Pancreas (tissue), 10 donors: ENCODE results near the gene TUBD1. TPM values are rescaled to one million over a fixed set of nuclear protein-coding genes. Genes with fewer than 3 reads are reported as not detected.

ENCODE experiments used
- ATAC-seq, 4 donors: fragments of 200-7000 bp; cut with Tn5 transposase; one replicate each; pipeline versions ENCODE4 v1.8.0 to v1.9.1; 2020; ENCODE audit warnings: mild to moderate bottlenecking in 4 of 4, moderate library complexity in 4 of 4
- DNase-seq, 6 donors: peaks; one replicate each; pipeline ENCODE4 v3.0.0-alpha.2; 2020
- FAIRE-seq: peaks from 2 replicates; lab custom pipeline; 2012; peaks lifted over from hg19 to GRCh38; lab: Jason Lieb, UNC
- H3K27ac ChIP-seq, 4 donors: fragments of 200-600 bp; sonication (generic); 1 replicate in 3 of 4; 2 replicates in 1 of 4; pipeline versions ENCODE4 v1.5.0 to v1.8.0; 2020
- H3K27me3 ChIP-seq, 4 donors: fragments of 200-600 bp; one replicate each; pipeline ENCODE4 v1.8.0; 2021
- H3K36me3 ChIP-seq, 3 donors: fragments of 200-600 bp; sonication (generic) in 1 of 3; one replicate each; pipeline versions ENCODE4 v1.5.0 to v1.8.0; 2020 to 2021
- H3K4me1 ChIP-seq, 3 donors: fragments of 200-600 bp; one replicate each; pipeline ENCODE4 v1.8.0; 2021
- H3K4me3 ChIP-seq, 4 donors: fragments of 200-600 bp; sonication (generic) in 2 of 4; one replicate each; pipeline versions ENCODE4 v1.5.0 to v1.8.0; 2020 to 2021
- H3K9me3 ChIP-seq, 4 donors: fragments of 200-600 bp; one replicate each; pipeline ENCODE4 v1.8.0; 2021
- WGBS, 2 donors: extraction: QIAGEN DNeasy Blood & Tissue Kit; methylation state at CpG; one replicate each; pipeline ENCODE4 v1.1.7; 2013; 5-methylcytosine and 5-hydroxymethylcytosine counted together
- intact Hi-C, 3 donors: fragments of 100-400 bp; cut with DNase I; formaldehyde crosslinking; loops; one replicate each; pipeline versions ENCODE4 v1.11.1 to v1.14.2; 2022
- polyA plus RNA-seq, 2 donors: library from polyadenylated mRNA; stranded (reverse); fragments of 200-250 nt; gene quantifications; one replicate each; pipeline ENCODE4 v1.2.3, GENCODE V29; 2013
- total RNA-seq, 6 donors: library from RNA; stranded (reverse); fragmentation: NEBNext Ultra II Directional in 4 of 6; extraction: Animal tissue kit (Norgen Biotek cat#: 25700) in 4 of 6; gene quantifications; one replicate each; pipeline versions ENCODE4 v1.2.1 to v1.2.4, GENCODE V29; 2021 to 2023
- TF ChIP-seq, protein P1 (sequence below), 4 donors: fragments of 200-600 bp; sonication (generic) in 3 of 4; IDR thresholded peaks; one replicate each; pipeline versions ENCODE4 v1.5.0 to v1.8.0; 2021; ENCODE audit warnings: antibody characterized with exemption in 4 of 4
- donor health status: healthy with polysubstance abuse.
- donor health status: DM: no; HTN: no; CAD: no; lungs with moderate emphysema.
- donor health status: DM: no; HTN: no; CAD: no.
- donor health status: control.
- donor health status: control.
- donor health status: Bipolar disorder and iron deficiency.
- donor health status: DM: yes; HTN: yes; CAD: no.
- donor health status: DM: no; HTN: no; CAD: no.
- donor health status: DM: no; HTN: no; CAD: no.
- donor health status: DM: yes; HTN: yes; CAD: no.

The TUBD1 gene
- total and polyA plus RNA-seq, 8 donors: 3.4 to 8.5 (median 6.6) TPM

- FAIRE-seq (no peak), DNase-seq (no peak), ATAC-seq (peak in 3 of 4 donors; percentile 17 to 38 (median 22))
- WGBS, 2 donors: 69 to 71% methylated on average over 5 of the region's 5 CpGs
- Histone ChIP-seq H3K4me3 (peak overlapping the region in 1 of 4 donors; percentile 26), H3K36me3 (no peaks in the 10 kb centered on the region), H3K27me3 (no peaks in the 10 kb centered on the region), H3K9me3 (no peaks in the 10 kb centered on the region), H3K4me1 (peaks cover 14 to 48% (median 34%) of the 10 kb centered on the region in 3 donors), H3K27ac (peak overlapping the region; percentile 66 to 83 (median 78))
- intact Hi-C loops: no loop called here
- TF ChIP-seq, protein P1, sequence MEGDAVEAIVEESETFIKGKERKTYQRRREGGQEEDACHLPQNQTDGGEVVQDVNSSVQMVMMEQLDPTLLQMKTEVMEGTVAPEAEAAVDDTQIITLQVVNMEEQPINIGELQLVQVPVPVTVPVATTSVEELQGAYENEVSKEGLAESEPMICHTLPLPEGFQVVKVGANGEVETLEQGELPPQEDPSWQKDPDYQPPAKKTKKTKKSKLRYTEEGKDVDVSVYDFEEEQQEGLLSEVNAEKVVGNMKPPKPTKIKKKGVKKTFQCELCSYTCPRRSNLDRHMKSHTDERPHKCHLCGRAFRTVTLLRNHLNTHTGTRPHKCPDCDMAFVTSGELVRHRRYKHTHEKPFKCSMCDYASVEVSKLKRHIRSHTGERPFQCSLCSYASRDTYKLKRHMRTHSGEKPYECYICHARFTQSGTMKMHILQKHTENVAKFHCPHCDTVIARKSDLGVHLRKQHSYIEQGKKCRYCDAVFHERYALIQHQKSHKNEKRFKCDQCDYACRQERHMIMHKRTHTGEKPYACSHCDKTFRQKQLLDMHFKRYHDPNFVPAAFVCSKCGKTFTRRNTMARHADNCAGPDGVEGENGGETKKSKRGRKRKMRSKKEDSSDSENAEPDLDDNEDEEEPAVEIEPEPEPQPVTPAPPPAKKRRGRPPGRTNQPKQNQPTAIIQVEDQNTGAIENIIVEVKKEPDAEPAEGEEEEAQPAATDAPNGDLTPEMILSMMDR (IDR thresholded peaks at IDR 0.05): no peak
Measured at GRCh38 chr17:59827721-59828477, 64.8 kb downstream of the TUBD1 start.

- DNase-seq: no peak
- Histone ChIP-seq H3K4me1 (peaks cover 14 to 47% (median 33%) of the 10 kb centered on the region in 3 donors), H3K27me3 (no peaks in the 10 kb centered on the region), H3K36me3 (no peaks in the 10 kb centered on the region), H3K9me3 (no peaks in the 10 kb centered on the region), H3K4me3 (no peak overlapping the region), H3K27ac (peak overlapping the region in 3 of 4 donors; percentile 24 to 83 (median 82))
- ATAC-seq: no peak
- 89 to 94% methylated on average over 4 of the region's 4 CpGs for WGBS, 2 donors
- TF ChIP-seq, protein P1 (IDR thresholded peaks at IDR 0.05): no peak
- intact Hi-C loops: no loop called here
- FAIRE-seq: no peak
Measured at GRCh38 chr17:59826706-59827453, 65.9 kb downstream of the TUBD1 start.

GRCh38 chr17:59825533-59826322 lies 67.0 kb downstream of the TUBD1 start:
- H3K9me3 ChIP-seq: no peaks in the 10 kb centered on the region
- DNase-seq: no peak
- peaks cover 14 to 39% (median 28%) of the 10 kb centered on the region in 3 donors for H3K4me1 ChIP-seq
- TF ChIP-seq, protein P1 (IDR thresholded peaks at IDR 0.05): no peak
- no peaks in the 10 kb centered on the region for H3K27me3 ChIP-seq
- peak overlapping the region in 2 of 4 donors; percentile 9 to 82 for H3K27ac ChIP-seq
- WGBS, 2 donors: 86% methylated on average over 5 of the region's 5 CpGs
- H3K4me3 ChIP-seq: no peak overlapping the region
- intact Hi-C loops: no loop called here
- no peak for FAIRE-seq
- no peaks in the 10 kb centered on the region for H3K36me3 ChIP-seq
- no peak for ATAC-seq

GRCh38 chr17:59815965-59816364 lies 76.8 kb downstream of the TUBD1 start:
- no peaks in the 10 kb centered on the region for H3K27me3 ChIP-seq
- peaks cover 0 to 5% (median 0%) of the 10 kb centered on the region in 3 donors for H3K4me1 ChIP-seq
- no peaks in the 10 kb centered on the region for H3K9me3 ChIP-seq
- H3K27ac ChIP-seq: no peak overlapping the region
- no peak overlapping the region for H3K4me3 ChIP-seq
- FAIRE-seq (no peak), ATAC-seq (no peak), DNase-seq (no peak)
- 39 to 100% methylated on average over 1 of the region's 1 CpG for WGBS, 2 donors
- TF ChIP-seq, protein P1 (IDR thresholded peaks at IDR 0.05): no peak
- intact Hi-C loops: no loop called here
- H3K36me3 ChIP-seq: no peaks in the 10 kb centered on the region
